Stimulated activated CD8-positive, alpha-beta memory T cell treated with anti-CD3 and anti-CD28 coated beads, Interleukin-4, amount 100 ng/mL, for 24 hours (primary cell): ENCODE data around the gene PPP1R2.

Source experiments
- DNase-seq: peaks from one replicate; pipeline ENCODE4 v3.0.0-alpha.2; 2020; ENCODE audit warnings: low read depth

The PPP1R2 gene

DNA sequence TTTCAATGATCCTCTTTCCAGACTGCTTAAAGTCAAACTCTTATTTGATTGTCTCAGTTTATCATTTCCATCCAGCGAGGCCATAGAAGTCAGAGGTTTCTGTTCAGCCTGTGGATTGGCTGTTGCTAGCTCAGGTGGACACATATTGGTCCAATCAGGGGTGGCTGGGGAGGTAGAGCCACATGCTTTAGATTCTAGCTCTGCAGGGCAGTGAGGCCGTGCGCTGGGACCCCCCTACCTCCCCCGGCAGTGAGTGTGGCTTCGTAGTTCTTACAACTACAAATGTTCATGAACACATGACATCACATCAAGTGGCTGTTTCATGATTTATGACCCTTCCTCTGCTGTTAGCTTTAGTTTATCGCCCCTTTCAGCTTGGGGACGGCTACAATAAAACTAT lies 22.6 kb upstream of the PPP1R2 start:
- no peak for DNase-seq

DNA sequence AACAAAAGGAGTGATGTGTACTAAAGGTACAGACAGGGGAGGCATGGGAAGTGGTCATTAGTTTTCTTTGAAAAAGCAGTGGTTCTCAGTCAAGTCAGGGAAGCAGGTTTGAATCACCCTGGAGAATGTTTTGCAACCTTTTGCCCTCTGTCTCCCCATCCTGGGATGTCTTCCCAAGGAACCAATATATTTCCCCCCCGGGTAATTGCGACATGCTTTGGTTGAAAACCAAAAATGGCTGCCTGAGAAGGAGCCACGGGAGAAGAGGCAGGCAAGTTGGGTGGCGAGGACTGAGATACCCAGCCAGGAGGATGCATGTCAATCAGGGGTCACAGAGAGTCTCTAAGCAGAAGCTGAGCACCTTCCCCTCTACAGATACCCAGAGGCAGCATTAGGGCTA lies 20.2 kb upstream of the PPP1R2 start:
- no peak for DNase-seq

DNA sequence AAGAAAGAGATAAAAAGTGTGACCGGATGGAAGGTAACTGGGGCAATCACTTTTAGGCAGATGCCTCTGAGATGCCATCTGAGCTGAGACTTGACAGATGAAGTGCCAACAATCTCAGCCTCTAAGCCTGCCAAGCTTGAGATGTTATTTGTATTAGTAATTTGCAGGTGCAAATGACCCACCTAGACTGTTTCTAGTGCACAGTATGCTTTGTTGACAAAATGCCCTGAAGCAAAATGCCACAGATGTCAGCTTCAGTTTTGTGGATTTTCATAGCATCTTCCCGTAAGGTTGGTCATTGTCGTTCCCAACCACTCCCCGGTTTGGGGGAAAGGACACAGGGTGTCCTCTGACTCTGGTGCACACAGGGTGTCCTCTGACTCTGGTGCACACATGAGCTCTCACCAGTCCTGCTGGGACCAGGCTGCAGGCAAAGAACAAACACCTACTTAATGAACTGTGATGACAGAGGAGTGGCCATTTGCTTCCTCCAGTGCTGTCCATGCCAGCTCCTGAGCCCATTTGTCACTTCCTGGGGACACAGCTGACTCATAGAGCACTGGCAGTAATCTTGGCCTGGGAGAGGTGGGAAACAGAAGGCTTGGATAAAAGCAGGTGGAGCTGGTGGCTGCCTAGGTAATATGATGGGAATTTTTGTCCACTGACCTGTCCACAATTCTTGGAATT lies 16.7 kb upstream of the PPP1R2 start:
- DNase-seq: no peak

DNA sequence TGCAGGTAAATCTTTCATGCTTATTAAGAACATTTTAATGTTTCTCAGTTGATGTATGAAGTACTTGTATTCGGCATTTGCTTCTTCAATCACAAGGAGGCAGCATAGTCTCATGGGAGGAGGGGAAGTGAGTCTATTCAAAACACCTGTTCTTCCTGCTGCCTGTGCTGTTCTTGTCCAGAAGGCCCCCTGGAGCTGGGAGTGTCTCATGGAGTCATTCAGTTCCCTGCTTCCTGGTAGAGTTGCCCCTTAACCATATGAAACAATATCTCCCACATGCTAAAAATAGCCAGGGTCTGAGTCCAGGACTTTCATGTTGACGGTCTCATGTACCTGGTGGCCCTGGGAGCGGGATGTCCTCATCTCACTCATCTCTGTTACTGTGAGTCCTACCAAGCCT lies 15.5 kb upstream of the PPP1R2 start:
- DNase-seq: no peak

DNA sequence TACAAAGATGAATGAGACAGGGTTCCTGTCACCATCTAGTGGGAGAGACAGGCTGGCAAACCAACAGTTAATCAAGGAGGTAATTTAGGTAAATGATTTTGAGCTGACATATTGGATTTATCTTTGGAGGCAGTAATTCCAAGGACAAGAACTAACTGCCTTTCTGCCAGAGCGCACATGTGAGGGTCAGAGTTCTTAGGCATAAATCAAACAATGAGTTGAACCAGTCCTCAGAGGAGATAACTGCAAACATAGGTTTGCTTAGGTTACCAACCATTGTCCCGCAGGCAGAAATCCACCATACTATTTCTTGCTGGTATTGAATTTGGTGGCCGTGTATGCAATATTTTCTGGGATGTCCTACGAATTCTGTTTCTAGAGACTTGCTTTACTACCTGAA lies 14.2 kb upstream of the PPP1R2 start:
- DNase-seq: no peak

DNA sequence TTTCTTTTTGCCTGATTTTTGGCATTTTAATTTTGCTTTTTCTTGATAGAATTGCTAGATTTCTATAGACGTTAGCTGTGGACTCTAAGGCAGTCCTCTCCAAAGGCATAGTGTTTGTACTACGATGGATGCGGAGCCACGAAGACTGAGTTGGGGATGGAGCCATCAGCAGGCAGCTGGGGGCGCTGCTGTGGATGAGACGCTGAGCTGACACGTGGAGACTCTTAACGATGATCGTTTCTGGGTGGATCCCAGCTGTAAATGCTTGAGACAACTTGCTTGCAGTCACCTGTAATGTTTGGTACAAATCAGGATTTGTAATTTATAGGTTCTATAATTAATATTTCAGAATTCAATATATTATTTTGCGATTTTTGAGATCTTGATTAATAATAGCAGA lies 13.3 kb upstream of the PPP1R2 start:
- no peak for DNase-seq

DNA sequence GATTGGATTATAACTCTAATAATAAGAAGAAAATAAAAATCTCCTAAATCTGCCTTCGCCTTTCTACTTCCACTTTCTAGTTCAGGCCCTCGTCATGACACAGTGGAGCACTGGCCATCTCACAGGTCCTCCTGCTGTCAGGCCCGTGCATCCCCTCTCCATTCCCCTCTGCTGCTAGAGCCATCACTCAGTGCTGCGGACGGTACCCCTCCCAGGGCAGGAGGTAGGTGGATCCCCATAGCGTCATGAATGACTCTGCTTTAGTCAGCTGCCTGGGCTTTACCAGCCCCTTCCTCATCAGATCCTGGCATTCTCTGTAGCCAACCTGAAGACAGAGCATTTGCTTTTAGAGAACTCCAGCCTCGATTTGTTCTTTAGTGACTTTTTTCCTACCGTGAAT lies 12.0 kb upstream of the PPP1R2 start:
- no peak for DNase-seq

DNA sequence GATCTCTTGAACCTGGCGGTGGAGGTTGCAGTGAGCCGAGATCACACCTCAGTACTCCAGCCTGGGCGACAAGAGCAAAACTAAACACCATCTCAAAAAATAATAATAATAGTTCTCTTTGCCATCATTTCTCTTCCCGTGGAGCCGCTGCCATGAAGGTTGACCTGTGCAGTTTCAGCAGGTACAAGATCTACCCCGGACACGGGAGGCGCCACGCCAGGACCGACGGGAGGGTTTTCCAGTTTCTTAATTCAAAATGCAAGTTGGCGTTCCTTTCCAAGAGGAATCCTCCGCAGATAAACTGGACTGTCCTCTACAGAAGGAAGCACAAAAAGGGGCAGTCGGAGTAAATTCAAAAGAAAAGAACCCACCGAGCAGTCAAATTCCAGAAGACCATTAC lies 11.3 kb upstream of the PPP1R2 start:
- DNase-seq: no peak

DNA sequence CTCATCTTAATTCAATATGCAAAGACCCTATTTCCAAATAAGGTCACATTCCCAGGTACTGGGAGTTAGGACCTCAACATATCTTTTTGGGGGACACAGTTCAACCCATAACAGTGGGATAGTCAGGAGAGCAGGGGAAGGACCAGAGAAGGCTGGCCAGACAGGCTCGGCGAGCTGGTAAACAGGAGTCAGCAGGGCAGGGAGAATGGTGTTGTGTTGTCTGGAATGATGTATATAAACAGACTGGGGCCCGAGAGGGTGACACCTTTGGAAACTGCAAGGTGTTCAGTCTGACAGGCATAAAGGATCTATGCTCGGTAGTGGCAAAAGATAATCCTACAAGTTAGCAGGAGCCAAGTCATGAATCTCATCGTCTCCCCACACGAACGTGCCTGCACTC lies 10.1 kb upstream of the PPP1R2 start:
- DNase-seq: no peak

DNA sequence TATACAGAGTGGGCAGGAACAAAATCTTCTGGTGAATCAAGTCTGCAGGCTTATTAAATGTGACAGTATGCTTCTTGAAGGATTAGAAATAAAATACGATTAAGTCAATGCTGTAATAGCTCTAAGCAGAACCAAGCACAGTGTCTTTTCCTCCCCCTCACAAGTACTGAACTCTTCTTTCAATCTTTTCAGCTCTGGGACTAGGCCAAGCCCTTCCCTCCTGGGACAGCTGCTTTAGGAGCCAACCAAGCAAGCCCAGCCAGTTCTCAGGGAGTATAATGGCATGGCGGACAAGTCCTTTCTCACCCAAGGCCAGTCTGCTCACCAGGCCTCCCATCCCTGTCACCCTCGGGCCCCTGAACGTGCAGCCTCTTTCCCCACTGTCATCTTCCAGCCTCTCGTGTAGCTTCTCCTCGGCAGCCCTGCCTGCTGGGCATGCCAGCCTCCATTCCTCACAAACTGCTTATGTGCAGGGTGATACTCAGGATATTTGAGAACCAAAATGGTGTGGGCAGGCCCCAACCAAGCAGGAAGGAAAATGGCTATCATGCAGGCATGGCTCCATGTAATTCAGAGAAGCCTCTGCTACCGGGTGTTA lies 8.4 kb upstream of the PPP1R2 start:
- DNase-seq: no peak

DNA sequence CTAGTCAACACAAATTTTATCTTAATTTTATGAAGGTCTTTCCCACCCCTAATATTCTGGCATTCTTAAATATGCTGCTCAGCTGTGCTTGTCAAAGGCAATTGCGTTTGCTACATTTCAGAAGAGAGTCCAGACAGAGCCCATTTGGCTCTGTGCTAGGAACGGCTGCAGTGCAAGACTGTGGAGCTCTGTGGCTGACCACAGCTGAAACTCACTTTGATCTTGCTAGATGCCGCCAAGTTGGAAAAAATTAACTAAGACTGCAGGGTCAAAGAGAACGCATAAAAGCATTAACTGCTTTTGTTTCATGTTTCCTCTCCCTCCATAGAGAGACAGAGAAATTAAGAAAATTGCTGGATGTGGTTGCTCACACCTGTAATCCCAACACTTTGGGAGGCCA lies 7.6 kb upstream of the PPP1R2 start:
- DNase-seq: no peak

DNA sequence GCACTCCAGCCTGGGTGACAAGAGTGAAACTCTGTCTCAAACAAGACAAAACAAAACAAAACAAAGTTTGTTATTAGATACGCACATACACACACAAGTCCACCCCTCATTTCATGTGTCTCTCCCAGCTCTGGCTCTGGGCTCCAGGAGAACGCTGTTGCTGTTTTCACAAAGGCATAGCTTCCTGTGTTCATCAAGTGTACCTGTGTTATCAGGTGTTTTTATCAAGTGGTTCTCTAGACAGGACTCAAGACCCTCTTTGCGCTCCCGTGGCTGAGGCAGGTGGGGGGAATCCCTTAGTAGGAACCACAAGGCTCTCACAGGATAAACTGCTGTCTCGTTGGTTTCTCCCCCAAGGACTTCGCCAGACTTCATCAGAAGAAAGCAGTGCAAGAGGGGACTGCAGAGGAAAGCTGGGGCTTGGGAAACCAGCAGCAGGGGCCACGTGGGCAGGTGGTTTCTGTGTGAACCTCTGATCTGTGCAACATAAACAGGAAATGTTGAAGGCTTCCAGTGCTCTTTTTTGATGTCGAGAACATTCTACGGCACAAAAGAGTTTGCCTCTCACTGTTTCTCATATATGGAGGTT lies 6.9 kb upstream of the PPP1R2 start:
- peak; percentile 67 for DNase-seq

DNA sequence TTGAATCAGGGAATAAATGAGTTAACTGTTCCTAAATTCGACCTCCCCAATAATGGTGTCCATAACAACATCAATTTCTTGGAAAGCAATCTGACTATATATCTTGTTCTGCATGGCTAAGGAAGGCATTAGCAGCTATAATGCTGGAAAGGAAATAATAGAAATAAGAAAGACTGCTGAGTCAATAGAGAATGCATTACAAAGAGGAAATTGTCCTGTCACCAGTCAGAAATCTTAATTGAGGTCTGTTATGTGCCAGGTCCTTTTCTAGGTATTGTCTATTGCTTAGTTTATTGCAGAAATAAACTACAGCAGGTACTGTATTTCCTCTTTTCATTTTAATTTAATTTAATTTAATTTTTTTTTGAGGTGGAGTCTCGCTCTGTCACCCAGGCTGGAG lies 5.9 kb upstream of the PPP1R2 start:
- no peak for DNase-seq

DNA sequence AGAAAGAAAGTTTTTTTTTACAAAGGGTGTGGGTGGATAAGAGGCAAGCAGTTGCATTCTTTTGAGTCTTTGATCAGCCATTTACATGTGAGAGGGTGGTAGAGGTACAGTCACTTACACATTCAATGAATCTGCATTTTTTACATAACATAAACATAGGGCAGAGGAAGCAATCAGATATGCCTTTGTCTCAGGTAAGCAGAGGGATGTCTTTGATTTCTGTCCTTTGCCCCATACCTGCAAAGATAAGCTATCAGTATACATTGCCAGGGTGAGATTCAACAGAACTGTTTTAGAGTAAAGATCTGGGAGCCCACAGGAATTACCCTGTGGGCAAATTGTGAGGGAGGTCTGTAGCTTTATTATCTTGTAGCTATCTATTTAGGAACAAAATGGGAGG lies 5.4 kb upstream of the PPP1R2 start:
- no peak for DNase-seq

DNA sequence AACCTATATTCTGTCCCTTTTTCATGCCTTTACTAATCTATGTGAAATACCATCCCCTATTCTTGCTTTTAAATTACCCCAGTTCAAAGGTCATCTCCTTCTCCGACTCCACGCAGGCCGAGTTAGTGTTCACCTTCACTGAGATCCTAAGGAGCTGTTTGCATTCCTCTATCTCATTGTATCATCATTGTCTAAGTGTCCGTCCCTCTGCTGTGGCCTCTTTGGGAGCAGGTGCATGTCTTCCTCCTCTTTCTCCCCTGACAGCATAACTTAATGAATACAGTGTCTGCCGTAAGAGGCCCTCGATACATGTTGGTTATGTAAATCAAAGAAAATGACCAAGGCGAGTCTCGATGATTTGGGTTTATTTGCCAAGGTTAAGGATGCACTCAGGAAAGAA lies 4.9 kb upstream of the PPP1R2 start:
- no peak for DNase-seq

DNA sequence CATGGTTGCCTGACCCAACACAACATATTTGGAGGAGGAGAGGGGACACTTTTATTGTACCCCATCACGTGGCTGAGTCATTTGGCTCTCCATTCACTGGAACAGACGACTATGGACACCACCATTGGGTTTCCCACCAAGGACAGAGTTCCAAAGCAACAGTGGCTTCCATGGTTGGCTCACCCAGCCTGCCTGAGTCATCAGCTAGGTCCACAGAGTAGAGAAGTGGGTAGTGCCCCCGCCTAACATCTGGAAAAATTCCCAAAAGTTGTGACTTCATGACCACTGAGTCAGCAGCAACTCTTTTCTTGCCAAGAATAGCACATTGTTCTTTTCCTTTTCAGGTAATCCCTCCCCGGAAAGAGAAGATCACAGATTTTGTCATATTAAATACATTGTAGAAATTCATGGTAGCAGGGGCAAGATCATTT lies 3.0 kb upstream of the PPP1R2 start:
- DNase-seq: no peak

DNA sequence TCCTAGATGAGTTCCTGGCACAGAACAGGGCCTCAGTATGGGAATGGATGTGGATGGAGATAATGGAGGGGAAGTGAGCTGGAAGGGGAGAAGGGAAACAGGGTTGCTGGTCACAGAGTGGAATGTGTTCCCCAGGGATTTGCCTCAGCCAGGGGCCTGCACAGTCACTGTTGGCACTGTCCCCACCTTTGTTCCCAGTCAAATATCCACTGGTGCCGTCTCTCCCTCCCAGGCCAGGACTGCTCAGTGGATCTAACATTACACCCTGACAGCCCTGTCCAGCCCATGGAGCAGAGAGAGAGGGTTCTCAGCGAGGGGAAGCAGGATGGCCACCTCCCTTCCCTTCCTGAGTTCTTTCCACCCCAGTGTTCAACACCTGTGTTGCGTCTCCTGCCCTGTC lies 1.5 kb upstream of the PPP1R2 start:
- no peak for DNase-seq

DNA sequence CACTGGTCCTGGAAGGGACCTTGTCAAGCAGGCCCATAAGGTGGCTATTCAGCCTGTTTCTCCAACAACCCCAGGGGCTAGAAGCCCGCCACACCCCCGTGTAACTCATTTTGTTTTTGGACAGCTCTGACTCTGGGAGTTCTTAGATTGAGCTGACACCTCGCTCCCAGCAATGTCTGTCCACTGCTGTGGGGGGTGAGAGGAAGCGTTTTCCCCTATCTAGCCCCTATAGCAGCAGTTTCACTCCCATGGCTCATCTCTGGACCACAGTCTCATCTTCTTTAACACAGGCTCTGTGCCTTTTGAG lies 1.1 kb upstream of the PPP1R2 start:
- no peak for DNase-seq

DNA sequence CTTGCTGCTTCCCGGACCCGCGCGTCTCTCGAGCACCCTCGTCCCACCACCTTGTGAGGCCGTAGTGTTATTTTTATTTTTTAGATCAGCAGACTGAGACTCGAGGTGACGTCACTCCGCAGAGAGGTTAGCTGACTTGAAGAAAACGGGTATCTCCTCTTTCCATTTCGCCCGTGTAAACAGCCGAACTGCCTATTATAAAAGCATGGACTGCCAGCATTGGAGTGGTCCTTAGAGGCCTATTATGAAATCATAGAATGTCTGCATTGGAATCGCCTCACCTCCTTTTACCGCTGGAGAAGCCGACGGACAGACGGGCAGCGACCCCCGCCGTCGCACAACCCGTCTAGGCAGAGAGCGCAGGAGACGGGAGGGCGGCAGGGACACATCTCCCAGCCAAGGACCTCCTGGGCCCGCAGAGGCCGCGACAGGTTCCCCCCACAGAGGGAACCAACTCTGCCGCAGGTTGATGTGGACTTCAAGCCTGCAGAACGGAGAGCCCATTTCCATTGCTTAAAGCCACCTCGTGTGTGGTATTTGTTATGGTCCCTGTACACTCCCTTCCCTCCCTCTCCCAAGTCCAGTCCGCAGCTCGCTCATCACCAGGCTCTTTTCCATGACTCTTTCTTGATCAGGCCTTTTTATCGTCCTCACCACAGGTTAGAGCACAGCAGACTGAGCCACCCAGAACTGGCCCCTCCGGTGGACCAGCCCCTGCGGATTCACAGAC lies 540 bp upstream of the PPP1R2 start:
- DNase-seq: no peak

DNA sequence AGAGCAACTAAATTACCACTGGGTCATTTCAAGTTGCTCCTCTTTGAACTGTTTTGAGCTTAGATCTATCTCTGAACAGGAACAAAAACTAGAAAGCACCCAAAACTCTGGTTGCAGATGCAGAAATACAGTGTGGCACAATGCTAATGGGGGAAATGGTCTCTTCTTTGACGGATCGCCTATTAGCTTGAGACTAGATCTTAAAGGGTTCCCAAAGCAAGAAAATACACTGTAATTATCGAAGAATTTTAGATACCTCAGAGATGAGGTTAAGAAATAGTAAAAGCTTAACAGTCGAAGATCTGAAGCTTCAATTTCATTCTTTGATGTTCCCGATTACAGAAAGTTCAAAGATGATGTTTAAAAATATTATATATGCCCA lies 818 bp downstream of the PPP1R2 start:
- DNase-seq: no peak

DNA sequence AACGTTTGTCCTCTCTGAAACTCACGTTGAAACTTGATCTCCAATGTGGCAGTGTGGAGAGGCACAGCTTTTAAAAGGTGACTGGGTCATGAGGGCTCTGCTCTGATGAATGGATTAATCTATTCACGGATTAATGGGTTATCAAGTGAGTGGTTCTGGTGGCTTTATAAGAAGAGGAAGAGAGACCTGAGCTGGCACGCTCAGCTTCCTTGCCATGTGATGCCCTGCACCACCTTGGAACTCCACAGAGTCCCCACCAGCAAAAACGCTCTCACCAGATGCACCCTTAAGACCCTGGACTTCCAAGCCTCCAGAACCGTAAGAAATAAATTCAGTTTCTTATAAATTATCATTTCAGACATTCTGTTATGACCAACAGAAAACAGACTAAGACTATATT lies 2.6 kb downstream of the PPP1R2 start:
- DNase-seq: no peak

DNA sequence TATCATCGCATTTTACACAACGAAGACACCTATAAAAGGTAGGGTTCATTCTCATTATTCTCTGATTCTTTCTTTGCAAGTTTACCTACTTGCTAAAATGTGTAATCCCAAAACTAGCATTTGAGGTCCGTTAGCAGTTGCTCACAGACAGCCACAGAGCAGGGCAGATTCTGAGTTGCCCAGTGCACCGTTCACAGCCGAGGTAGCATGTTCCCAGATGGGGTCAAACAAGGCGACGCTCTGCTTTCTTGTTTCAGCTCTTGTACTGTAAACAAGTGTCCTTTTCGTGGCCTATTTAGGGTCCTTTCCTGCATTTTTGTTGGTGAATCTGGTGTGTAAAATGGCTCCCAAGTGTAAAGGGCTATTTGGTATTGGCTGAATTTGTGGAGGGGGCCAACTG lies 3.1 kb downstream of the PPP1R2 start:
- no peak for DNase-seq

DNA sequence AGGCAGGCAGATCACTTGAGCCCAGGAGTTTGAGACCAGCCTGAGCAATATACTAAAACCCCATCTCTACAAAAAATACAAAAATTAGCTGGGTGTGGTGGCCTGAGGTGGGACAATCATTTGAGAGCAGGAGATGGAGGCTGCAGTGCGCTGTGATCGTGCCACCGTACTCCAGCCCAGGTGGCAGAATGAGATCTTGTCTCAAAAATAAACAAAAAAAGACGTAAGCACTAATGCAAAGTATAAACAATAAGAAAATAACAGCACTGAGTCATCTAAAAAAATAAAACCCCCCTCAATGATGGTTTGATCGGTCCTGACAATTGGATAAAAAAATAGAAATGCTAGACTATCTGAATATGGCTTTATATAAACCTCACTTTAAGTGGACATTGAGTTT lies 3.6 kb downstream of the PPP1R2 start:
- DNase-seq: no peak

DNA sequence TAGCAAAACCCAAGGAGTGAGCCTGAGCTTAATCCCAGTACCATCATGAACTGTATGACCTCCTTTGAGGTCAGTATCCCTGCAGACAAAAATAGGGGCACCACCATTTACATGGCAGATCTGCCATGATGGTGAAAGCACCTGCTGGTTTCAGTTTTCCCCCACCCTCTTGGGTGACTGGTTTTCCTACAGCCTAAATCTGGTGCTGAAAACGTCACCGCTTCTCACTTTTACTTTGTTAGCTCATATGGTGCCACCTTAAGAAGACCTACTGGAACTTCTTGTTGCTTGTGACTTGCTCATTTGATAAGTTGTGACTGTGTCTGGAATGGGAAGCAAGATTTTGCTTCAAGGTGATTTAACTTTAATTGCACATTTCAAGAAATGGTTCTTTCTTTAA lies 5.1 kb downstream of the PPP1R2 start:
- DNase-seq: no peak
